ENCODE results near the gene DNAJC21. TPM values are rescaled to one million over a fixed set of nuclear protein-coding genes. Genes with fewer than 3 reads are reported as not detected.

The DNAJC21 gene
- total and polyA plus RNA-seq, 12 donors: 30.4 to 58.9 (median 48.8) TPM

DNA sequence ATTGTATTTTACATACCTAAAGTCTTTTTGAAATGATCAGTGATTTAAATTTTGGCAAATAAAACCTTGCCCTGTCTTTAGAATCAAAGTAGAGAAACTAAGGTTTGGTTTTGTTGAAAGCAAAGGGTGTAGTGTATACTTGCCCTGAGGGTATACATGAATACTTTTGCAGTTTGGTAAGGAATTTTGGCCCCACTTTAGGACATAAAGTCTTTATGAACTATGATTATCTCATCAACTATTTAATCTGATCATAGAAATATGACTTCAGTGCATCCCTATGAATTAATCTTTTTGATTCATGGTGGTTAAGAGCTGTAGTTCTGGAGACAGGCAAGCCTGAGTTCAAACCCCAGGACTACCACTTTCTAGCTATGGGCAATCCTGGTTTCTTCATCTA lies 31.7 kb upstream of the DNAJC21 start:
- no peak for ATAC-seq
- no peak for DNase-seq
- Histone ChIP-seq H3K4me3 (no peak overlapping the region), H3K9me3 (no peaks in the 10 kb centered on the region), H3K27ac (no peak overlapping the region), H3K4me1 (no peaks in the 10 kb centered on the region), H3K27me3 (no peaks in the 10 kb centered on the region), H3K36me3 (peaks cover 0 to 21% (median 0%) of the 10 kb centered on the region in 9 donors)
- intact Hi-C loops (cut with DNase I): loop anchor here (1.0 to 10.0 kb wide), 11 partner anchors 243 to 425 kb away; partner anchors contain the start of gene RAI14 (in 3 of the 10)
- no peak for TF ChIP-seq CTCF (IDR thresholded peaks at IDR 0.05)

- ATAC-seq (peak; percentile 71 to 84 (median 76)), DNase-seq (peak; percentile 28 to 54)
- intact Hi-C loops (cut with DNase I): loop anchor here (1.0 to 10.0 kb wide), 11 partner anchors 244 to 426 kb away; partner anchors contain the start of gene RAI14 (in 3 of the 10)
- Histone ChIP-seq H3K27ac (no peak overlapping the region), H3K27me3 (no peaks in the 10 kb centered on the region), H3K36me3 (peaks cover 0 to 21% (median 0%) of the 10 kb centered on the region in 9 donors), H3K4me1 (no peaks in the 10 kb centered on the region), H3K4me3 (no peak overlapping the region), H3K9me3 (no peaks in the 10 kb centered on the region)
- WGBS, 2 donors: 0% methylated on average over 3 of the region's 3 CpGs
- TF ChIP-seq CTCF (IDR thresholded peaks at IDR 0.05): peak; percentile 81 to 95 (median 88)
Observed at GRCh38 chr5:34898258-34898895, 31.0 kb upstream of the DNAJC21 start.

- Histone ChIP-seq H3K27ac (no peak overlapping the region), H3K4me1 (no peaks in the 10 kb centered on the region), H3K9me3 (no peaks in the 10 kb centered on the region), H3K27me3 (no peaks in the 10 kb centered on the region), H3K4me3 (no peak overlapping the region), H3K36me3 (peaks cover 0 to 21% (median 0%) of the 10 kb centered on the region in 9 donors)
- intact Hi-C loops (cut with DNase I): loop anchor here (2.0 to 10.0 kb wide), 8 partner anchors 244 to 427 kb away; partner anchors contain the start of gene RAI14 (in 3 of the 10)
- ATAC-seq (no peak), DNase-seq (no peak)
- no peak for TF ChIP-seq CTCF (IDR thresholded peaks at IDR 0.05)
- WGBS, 2 donors: 96 to 98% methylated on average over 2 of the region's 2 CpGs
Observed at GRCh38 chr5:34899066-34899465, 30.3 kb upstream of the DNAJC21 start.

DNA sequence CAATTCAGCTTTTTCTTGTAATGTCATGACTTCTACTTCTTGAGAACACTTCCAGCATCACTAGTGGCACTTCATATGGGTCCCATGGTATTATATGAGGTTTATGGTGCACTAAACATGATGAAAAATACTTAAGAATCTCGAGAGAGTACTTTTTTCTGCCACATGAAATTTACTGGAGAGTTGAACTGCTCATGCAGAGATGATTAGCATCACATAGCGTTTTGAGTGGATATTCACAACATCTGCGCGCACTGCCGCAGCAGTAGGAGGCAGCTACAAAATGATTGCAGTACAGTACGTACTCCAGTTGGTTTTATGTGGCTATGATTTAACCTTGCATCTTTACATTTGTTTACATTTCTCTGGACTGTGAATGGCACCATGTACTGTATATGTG lies 28.7 kb upstream of the DNAJC21 start:
- H3K4me1 ChIP-seq: no peaks in the 10 kb centered on the region
- no peaks in the 10 kb centered on the region for H3K27me3 ChIP-seq
- H3K4me3 ChIP-seq: no peak overlapping the region
- TF ChIP-seq CTCF (IDR thresholded peaks at IDR 0.05): no peak
- H3K9me3 ChIP-seq: no peaks in the 10 kb centered on the region
- H3K27ac ChIP-seq: no peak overlapping the region
- DNase-seq: no peak
- intact Hi-C loops (cut with DNase I): loop anchor here in 1 of 10 donors (5.0 kb wide), 1 partner anchor 423 kb away; no protein-coding TSS in a partner anchor
- WGBS, 2 donors: 94 to 97% methylated on average over 6 of the region's 6 CpGs
- ATAC-seq: no peak
- peaks cover 0 to 28% (median 0%) of the 10 kb centered on the region in 9 donors for H3K36me3 ChIP-seq
